IPS DF 19.7 (cell line): Measurements from ENCODE around the gene RALY.

Source experiments
- DNase-seq: peaks from one replicate; pipeline ENCODE4 v3.0.0-alpha.2; 2013; ENCODE audit warnings: low read depth, low spot score

Gene RALY

DNA sequence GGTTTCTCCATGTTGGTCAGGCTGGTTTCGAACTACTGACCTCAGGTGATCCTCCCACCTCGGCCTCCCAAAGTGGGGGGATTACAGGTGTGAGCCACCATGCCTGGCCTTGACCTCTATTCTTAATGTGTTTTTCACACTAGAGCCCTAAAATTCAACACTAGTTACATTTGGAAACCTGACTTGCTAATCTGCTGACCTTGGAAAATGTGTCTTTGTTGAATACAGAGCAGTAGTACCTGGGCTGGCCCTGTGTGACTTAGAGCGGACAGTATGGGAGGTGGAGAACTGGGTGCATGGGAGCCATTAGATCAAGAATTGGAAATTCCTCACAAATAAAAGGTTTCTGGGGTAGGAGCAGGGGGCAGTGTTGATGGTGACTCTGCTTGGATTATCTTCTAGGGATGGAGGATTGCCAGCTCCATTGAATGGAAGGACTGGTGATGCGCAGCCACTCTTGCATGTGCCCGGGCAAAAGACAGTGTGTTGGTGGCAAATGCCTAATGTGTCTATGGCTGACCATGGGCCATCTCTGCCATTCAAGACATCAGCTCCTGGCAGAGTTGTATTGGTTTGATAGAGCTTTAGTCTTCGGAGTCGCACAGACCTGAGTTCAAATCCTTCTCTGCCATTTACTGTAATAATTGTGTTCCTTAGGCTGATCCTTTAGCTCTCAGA, 53.4 kb downstream of the RALY start:
- DNase-seq, result no peak

DNA sequence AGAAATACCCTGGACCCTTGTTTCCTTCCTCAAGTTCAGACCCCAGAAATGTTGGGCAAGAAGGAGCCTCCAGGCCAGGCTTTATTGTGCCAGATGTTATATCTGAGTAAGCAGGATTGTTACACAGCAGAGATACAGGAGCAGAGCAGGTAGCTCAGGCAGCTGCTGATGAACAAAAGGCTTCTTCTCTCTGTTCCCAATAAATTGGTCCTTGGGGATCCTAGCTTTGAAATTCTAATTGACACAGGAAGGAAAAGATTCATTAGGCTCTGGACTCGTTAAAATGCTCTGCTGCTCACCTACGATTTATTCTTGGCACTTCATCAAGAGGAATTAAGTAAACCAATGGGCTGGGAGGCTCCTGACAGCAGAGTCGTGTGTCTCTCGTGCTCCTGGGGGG, 54.2 kb downstream of the RALY start:
- no peak for DNase-seq

DNA sequence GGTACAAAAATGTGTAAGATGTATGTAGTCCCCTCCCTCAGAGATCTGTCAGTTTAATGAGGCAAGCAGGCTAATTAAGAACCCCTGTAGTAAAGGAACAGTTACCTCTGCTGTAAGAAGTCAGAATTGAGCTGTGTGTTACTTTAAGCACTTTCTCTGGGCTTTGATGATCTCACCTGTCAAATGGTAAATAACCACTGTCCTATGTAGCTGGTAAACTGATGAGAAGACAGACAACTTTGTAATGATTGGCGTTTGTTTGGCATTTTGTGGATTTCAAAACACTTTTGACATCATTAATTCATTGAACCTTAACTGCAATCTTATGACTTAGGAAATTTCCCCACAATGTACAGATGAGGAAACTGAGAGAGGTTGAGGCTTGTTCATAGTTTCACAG, 55.7 kb downstream of the RALY start:
- DNase-seq, result no peak

DNA sequence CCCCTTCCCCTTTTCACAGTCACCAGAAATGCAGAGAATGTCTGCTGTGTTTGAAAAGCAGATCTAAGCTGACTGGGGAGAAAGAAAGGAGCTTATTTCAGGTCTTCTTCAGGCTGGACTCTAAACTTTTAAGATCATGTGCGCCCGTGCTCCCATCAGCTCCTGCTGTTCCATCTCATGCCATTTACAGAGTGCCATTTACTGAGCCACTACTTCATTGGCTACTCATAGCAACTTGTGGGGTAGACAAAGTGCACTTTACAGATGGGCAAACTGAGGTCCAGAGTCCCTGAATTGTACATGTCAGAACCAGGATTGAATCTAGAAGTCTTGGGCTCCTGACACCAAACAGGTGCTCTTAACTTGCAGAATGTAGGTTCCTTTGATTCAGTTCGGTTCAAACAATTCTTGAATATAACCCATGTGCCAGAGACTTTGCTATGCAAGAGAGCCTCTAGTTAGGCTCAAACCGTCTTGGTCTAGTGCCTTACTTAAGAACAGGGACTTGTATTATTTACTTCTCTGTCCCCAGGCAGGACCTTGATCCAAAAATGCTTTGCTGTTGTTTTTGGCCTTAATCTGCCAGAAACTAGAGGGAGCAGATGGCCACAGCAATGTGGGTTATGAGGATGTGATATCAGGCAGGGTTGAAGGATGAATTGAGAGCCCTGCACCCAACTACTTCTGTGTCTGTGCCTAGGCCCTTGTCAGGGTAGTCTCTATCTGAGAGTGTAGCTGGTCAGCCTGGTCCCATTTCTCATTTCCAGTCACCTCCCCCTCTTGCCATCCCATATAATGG, 56.4 kb downstream of the RALY start:
- no peak for DNase-seq

DNA sequence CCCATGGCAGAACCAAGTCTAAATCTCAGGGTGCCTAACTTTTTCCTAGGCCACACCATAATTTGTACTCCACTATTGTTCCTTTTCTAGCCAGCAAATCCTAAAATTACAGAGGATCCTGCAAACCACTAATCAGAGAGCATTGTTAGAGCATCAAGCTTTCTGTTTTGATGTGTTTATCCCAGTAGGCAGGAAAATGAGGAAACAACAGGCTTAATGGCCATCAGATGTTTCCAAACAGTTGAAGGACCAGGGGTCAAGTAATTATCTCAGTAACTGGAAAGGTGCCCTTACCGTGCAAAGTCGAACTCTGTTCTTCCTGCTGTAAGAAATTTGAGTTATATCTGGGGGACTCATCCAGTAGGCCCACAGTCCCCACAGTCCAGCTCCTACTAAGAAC, 58.7 kb downstream of the RALY start:
- DNase-seq, result no peak

DNA sequence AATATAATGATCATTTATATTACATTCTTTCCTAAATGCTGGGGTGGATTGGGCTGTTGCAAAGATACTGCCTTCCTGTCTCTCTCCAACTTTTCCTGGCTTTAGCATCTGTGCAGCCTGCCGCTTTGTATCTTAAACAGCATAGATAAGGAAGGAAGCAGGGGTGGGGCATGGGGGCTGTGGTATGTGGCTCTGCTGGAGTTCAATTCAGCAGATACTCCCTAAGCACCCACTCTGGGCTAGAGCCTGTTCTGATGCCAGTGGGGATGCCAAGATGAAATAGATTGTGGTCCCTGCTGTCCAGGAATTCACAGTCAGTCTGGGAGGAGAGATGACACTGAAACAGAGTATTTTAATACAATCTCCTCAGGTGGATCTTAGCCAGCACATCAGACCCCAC, 61.6 kb downstream of the RALY start:
- no peak for DNase-seq

DNA sequence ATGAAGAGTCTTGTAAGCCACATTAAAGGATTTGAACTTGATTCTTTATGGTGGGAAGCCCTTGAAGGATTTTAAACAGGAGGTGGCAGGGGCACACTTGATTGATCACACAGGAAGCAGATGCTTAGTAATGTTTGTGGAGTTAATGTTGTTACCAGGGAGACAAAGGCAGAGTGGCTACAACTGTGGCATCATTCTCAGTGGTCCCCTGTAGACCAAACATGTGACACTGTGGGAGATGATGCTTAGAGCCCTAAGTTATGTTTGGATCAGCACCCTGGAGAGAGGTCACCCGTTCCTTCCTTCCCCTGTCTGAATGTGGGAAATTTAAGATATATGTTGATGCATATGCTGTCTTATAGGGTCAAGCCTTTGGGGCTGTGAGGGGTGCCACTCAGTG, 65.1 kb downstream of the RALY start:
- no peak for DNase-seq

DNA sequence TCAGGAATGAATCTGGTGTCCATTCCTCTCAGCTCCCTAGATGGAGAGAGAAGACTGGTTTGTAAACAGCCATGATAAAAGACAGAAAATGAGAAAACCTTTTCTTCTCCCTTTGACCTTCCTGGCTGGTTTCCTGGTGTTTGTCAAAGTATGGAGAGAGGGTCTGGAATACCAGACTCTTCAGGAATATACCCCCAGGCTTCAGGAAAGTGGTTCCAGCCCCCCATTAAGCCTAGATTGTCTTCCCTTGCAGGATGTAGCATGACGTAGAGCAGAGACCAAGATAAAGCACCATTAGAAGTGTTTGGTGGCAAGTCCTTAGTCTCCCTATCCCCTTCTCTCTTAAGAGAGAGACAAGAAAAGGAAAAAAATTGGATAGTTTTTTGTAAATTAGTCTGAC, 67.3 kb downstream of the RALY start:
- DNase-seq, result no peak

DNA sequence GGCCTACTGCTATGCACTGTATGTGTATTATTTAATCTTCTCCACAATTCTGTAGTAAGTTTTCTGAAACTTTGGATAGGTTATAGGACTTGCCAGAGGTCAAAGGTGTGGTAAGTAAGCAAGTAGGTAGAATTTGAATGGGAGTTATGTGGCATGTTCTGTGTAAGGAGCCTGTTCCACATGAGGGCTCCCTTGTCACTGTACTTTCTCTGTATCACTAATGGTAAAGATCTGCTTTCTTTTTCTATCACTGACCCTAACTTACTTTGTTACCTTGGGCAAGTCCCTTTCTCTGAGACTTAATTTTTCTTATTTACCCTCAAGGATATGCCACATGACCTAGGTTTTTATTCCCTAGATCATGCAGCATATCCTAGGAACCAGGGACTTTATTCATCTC, 68.0 kb downstream of the RALY start:
- no peak for DNase-seq

DNA sequence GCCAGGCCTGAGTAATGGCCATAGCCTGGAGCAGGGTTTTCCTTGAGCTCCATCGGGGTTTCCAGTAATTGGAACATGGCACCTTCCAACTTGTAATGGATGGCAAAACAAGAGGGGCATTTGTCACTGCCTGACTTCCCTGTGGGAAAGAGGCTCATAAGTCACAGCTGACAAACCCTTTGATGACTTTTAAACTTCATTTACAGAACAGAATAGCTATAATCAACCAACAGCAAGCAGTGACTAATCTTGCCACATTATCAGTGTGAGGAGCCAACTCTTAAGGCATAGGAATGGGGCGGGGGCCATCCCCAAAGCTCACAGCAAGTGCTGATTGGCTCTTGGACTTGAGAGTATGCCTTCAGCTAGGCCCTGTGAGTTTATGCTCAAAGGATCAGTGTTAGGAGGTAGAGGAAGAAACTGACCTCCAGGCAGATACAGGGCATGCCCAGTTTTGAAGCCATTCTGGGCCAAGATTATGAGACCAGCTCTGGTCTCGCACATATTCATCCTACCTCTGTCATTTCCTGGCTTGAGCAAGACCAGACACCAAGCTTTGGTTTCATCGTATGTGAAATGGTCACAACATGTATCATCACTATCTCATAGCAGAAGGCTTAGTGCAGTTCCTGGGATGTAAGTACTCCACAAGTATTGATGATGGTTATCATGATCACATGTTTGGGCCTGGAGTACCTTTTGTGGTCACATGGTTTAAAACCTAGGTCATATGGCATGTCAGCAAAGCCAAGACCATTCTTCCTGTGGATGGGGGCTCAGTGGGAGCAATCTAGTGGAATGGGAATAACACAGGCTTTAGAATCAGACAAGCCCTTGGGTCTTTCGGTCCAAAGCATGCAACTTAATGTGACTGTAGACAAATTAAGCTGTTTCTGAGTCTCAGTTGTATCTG, 69.1 kb downstream of the RALY start:
- no peak for DNase-seq

DNA sequence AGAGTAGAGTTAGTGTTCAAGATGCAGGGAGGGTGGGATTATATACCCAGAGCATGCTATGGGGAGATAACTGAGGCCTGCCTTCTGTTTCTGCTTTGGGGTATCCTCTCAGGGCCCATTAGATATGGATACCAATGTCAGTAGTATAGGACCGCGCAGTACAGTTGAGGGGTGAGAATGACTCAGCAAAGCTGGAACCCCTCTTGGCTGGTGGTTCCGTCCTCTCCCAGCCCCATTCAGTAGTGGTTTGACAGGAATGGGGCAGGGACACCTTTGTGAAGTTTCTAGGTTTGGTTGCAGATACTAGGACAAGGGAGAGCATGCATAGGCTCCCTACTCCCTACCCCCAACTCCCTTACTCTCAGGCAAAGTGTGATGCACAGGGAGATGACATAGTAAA, 70.6 kb downstream of the RALY start:
- DNase-seq, result no peak

DNA sequence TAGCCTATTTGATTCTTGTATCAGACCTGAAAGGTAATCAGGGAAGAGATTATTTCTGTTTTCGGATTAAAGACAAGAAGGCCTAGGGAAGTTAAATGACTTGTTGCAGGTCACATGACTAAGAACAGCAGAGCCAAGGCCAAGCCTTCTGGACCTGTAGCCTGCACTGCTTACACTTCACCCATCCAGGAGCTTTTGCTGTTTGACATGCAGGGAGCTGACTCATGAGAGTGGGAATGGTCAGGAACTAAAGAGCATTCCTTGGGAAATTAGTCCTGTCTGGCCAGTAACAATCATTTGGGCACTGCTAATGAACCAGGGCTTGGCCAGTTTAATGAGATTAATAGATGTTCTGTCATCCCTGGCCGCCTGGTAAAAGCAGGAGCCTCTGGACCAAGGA, 71.5 kb downstream of the RALY start:
- no peak for DNase-seq

DNA sequence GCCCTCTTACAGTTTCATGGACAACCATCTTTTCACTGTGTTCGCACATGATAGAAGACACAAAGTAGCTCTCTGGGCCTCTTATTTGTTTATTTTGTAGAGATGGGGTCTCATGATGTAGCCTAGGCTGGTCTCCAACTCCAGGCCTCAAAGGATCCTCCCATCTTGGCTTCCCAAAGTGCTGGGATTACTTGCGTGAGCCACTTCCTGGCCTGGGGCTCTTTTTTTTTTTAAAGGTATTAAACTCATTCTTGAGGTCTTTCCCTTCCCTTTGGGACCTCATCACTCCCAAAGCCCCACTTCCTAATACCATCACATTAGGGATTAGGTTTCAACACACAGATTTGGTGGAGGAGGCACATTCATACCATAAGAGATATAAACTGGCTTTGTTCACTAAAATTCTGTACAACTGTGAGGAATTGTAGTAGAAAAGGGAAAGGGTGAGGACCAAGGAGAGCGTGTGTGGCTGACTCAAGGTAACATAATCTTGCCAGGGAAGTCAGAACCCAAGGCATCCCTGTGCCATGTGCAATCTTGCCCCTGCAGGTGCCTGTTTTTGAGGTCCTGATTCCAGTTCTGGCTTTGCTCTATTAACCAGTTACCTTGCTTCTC, 72.9 kb downstream of the RALY start:
- DNase-seq, result no peak

DNA sequence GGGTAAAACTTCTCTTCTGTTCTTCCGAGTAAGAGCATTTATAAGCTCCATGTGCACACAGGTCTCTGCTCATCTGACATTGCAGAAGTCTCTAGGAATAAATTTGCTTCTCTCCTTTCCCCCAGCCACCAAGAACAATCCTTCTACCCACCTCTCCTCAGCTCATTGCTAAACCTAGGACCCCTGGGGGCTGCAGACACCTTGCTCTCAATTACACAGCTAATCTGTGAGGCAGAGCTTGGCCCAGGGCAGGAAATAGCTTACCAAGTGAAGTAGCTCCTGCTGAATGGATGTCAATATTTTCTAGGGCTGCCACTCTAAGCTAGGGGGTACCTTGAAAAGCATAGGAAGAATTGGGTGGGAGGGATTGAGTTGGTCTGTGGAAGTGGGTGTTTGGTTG, 74.3 kb downstream of the RALY start:
- DNase-seq, result no peak

DNA sequence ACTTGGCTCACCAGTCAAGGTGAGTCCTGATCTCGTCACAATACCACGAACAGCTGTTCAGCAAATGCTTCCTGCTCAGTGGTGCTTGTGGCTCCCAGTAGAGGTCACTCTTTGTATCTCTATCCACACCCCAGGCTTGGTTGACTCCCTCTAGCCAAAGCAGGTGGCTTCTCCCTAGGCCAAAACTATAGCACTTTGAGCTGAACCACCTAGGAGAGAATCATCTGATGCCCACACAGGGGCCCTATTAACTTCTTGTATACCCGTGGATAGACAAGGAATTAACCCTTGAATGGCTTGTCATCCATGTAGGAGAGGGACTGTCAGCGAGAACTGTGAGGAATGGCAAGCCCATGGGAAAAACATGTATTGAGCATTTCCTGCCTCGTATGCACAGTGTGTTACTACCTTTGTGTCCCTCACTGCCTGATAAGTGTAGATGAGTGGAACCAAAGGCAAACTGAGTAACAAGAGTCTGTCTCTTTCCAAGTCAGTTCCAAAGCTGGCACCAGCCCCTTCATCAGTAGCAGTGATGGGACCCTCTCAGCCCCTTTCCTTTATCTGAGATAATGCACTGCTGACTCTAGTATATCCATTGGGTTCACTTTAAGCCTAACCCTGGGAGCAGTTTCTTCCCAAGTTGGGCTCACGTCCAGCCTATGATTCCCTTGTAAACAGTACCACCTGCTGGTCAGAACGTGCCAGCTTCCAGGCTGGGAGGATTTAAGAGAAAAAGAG, 75.8 kb downstream of the RALY start:
- peak; percentile 45 for DNase-seq

DNA sequence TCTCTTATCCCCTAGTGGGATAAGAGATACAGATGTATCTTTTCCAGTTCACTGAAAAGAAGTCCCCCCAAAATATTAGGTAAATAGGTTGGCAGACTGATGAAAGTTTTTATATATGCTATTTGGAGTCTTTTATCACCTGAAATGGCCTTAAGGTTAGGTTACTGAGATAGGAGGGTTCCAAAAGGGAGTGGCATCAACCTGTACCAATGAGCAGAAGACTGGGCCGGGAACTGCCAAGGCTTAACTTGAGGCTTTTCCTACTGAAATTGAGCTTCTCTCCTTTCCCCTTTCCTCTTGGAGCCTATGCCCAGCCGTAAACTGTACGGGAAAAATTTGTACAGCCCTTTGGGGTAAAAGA, 76.3 kb downstream of the RALY start:
- no peak for DNase-seq

DNA sequence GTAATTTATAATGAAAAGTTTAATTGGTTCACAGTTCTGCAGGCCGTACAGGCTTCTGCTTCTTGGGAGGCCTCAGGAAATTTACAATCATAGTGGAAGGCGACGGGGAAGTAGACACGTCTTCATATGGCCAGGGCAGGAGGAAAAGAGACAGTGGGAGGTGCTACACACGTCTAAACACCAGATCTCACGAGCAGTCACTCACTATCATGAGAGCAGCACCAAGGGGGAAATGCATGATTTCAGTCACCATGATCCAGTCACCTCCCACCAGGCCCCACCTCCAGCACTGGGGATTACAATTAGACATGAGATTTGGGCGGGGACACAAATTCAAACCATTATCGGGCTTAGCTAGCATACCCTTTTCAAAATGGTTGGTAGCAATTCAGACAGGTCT, 77.1 kb downstream of the RALY start:
- no peak for DNase-seq

DNA sequence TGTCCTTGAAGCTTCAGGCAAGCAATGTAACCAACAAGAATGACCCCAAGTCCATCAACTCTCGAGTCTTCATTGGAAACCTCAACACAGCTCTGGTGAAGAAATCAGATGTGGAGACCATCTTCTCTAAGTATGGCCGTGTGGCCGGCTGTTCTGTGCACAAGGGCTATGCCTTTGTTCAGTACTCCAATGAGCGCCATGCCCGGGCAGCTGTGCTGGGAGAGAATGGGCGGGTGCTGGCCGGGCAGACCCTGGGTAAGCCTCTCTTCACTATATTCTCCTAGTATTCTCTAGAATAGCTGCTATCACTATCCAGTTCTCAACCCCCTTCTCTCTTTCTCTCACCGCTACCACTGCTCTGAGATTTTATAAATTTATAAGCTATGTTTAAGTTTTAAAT, 78.4 kb downstream of the RALY start:
- DNase-seq, result no peak

DNA sequence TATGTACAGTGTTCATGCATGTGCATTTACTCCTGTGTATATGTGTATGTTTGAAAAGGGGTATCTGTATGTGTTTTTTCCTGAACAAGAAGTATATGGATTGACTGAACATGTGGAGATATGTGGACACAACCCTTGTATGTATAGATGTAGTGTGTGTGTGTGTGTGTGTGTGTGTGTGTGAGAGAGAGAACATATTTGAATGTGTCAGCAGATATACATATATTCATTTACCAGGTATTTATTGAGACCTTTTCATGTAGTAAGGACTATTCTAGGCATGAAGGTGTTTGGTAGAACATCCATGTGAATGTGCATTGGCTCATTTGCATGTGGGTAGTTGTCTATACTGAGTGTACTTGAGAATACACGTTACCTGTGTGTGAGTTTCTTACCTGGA, 79.1 kb downstream of the RALY start:
- no peak for DNase-seq

DNA sequence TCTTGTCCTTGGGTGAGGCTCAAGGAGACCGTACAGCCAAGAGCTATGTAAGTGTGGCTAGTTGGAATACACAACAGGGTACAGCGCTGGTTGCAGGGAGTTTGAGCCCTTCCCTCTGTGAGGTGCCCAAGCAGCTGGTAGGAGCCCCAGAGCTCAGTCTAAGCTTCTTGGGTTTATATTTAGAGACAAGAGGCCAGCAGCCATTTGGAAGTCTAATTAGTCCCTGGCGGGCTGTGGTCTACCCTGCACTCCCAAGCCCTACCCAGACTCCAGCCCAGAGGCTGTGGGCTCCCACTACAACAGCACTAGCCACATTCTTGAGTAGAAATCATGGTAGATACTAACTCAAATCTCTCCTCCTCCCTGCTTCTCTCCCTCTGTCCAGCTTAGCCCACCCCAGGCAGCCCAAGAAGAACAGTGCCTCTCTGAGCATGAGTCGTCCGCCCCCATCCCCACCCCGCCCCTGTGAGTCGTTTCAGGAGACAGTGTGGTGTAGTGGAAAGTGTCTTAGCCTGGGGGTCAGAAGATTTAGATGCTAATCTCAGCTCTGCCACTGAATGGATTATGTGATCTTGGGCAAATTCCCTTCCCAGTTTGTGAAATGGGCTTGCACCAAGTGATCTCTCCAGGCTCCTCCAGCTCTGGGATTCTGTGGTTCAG, 80.5 kb downstream of the RALY start:
- DNase-seq, result no peak

DNA sequence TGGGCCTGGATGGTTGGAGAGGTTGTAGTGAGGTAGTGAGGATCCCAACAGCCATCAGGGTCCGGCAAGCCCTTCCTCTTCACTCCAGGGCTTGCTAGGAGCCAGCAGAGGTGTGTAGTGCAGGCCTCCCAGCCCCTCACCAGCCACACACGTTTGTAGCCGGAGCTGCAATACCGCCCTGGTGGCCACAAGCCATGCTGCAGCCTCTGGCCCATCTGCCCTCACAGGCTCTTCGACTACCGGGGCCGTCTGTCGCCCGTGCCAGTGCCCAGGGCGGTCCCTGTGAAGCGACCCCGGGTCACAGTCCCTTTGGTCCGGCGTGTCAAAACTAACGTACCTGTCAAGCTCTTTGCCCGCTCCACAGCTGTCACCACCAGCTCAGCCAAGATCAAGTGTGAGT, 81.9 kb downstream of the RALY start:
- no peak for DNase-seq
